ENCODE measurements around the gene CSRP2. TPM values are rescaled to one million over a fixed set of nuclear protein-coding genes. Genes with fewer than 3 reads are reported as not detected.
A peak's percentile ranks its signal among the peaks of the same experiment; 100 is the strongest.

The CSRP2 gene
- total RNA-seq, 2 donors from 2014 or later: 75.0 to 93.5 TPM

DNA sequence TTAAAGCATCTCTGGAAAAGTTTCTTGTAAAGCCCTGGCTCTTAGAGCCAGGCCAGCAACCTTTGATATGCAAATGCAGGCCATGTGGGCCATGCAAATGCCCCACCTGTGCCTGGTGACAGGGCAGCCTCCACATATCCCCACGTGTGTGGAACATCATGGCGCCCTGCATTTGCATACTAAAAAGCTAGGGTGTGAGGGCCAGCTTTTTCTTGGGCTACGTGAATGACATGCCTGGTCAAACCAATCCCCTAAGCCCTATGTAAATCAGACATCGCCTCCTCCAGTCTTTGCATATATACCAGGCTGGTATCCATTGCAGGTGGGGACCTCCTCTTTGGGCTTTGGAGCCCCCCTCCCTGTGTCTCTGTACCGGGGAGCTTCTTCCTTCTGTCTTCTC, 6.4 kb downstream of the CSRP2 start:
- TF ChIP-seq, protein P1, sequence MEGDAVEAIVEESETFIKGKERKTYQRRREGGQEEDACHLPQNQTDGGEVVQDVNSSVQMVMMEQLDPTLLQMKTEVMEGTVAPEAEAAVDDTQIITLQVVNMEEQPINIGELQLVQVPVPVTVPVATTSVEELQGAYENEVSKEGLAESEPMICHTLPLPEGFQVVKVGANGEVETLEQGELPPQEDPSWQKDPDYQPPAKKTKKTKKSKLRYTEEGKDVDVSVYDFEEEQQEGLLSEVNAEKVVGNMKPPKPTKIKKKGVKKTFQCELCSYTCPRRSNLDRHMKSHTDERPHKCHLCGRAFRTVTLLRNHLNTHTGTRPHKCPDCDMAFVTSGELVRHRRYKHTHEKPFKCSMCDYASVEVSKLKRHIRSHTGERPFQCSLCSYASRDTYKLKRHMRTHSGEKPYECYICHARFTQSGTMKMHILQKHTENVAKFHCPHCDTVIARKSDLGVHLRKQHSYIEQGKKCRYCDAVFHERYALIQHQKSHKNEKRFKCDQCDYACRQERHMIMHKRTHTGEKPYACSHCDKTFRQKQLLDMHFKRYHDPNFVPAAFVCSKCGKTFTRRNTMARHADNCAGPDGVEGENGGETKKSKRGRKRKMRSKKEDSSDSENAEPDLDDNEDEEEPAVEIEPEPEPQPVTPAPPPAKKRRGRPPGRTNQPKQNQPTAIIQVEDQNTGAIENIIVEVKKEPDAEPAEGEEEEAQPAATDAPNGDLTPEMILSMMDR (IDR thresholded peaks at IDR 0.05): no peak
- Histone ChIP-seq H3K36me3 (peaks cover 2% of the 10 kb centered on the region), H3K4me3 (no peak overlapping the region), H3K9me3 (no peaks in the 10 kb centered on the region), H3K27ac (no peak overlapping the region), H3K27me3 (replicated peaks; ENCODE audit: insufficient read depth) (no peaks in the 10 kb centered on the region), H3K4me1 (ENCODE audit: control insufficient read depth in 1 of 2, low read depth in 2 of 2) (peaks cover 8 to 79% of the 10 kb centered on the region in 2 donors)
- ATAC-seq (ENCODE audit: insufficient number of reproducible peaks, low FRiP score, low read depth): no peak
- no peak for DNase-seq (ENCODE audit: low spot score)

DNA sequence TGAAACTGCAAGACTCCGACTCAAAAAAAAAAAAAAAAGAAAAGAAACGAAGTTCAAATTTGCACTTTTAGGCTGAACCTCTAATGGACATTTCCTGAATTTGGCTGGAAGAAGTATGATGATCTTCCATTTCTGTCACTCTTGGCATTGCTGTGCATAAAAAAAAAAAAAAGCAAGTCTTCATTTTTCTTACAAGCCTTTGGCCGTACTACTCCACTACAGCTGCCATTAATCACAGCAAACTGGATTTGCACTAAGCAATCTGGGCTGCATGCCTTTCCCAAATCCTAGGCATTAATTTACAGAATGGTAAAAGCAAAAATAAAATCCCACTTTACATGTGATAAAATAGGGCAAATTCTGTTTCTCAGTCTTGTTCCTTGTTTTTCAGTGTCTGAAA, 7.1 kb downstream of the CSRP2 start:
- Histone ChIP-seq H3K27me3 (replicated peaks; ENCODE audit: insufficient read depth) (no peaks in the 10 kb centered on the region), H3K4me1 (ENCODE audit: control insufficient read depth in 1 of 2, low read depth in 2 of 2) (peaks cover 10 to 78% of the 10 kb centered on the region in 2 donors), H3K9me3 (no peaks in the 10 kb centered on the region), H3K4me3 (peak overlapping the region; percentile 4), H3K36me3 (peaks cover 2% of the 10 kb centered on the region), H3K27ac (peak overlapping the region in 1 of 2 donors; percentile 26)
- ATAC-seq (ENCODE audit: insufficient number of reproducible peaks, low FRiP score, low read depth) (no peak), DNase-seq (ENCODE audit: low spot score) (no peak)
- TF ChIP-seq, protein P1 (IDR thresholded peaks at IDR 0.05): no peak

DNA sequence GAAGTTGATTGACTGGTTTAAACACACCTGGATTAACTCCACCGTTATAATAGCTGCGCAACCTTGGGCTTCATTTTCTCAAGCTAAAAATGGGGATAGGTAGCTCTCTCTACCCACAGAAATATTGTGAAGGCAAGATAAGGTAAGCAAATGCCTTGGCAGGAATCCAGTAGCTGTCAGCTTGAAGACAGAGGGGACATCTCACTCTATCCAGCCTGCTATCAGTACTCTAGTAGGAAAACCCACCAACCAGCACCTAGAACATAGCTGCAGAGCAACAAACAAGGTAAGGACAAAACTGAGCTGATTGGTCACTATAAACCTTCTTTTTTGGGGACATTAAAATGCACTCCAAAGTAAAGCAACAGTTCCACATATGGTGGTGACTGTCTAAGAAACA, 7.7 kb downstream of the CSRP2 start:
- H3K27me3 ChIP-seq (replicated peaks; ENCODE audit: insufficient read depth): no peaks in the 10 kb centered on the region

DNA sequence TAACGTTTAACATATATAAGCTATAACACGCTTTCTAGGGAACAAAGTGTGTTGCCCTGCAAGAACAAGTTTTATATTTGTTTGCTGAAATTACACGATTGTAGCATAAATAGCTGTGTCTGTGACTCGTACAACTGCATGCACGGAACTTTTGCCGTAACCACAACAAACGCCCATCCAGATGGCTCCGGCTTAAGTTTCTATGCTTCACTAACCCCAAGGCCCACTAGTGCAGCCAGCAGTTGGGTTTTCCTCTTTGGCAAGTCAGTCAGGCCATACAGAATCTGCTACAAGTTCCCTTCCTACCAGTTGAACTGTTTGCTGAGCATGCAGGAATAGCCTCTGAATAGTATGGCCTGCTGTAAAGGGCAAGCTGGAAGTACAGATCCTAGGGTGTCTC, 12.1 kb downstream of the CSRP2 start:
- H3K36me3 ChIP-seq: peaks cover 8% of the 10 kb centered on the region
- H3K4me3 ChIP-seq: no peak overlapping the region
- peaks cover 27 to 70% of the 10 kb centered on the region in 2 donors for H3K4me1 ChIP-seq (ENCODE audit: control insufficient read depth in 1 of 2, low read depth in 2 of 2)
- ATAC-seq (ENCODE audit: insufficient number of reproducible peaks, low FRiP score, low read depth) (no peak), DNase-seq (ENCODE audit: low spot score) (no peak)
- H3K27me3 ChIP-seq (replicated peaks; ENCODE audit: insufficient read depth): no peaks in the 10 kb centered on the region
- TF ChIP-seq, protein P1 (IDR thresholded peaks at IDR 0.05): no peak
- no peaks in the 10 kb centered on the region for H3K9me3 ChIP-seq
- H3K27ac ChIP-seq: peak overlapping the region; percentile 2 to 44

More for the DNA sequence above, 7.7 kb downstream of the CSRP2 start:
- Histone ChIP-seq H3K4me1 (ENCODE audit: control insufficient read depth in 1 of 2, low read depth in 2 of 2) (peaks cover 17 to 78% of the 10 kb centered on the region in 2 donors), H3K4me3 (no peak overlapping the region), H3K9me3 (no peaks in the 10 kb centered on the region), H3K36me3 (peaks cover 2% of the 10 kb centered on the region), H3K27ac (peak overlapping the region; percentile 13 to 26)
- TF ChIP-seq, protein P1 (IDR thresholded peaks at IDR 0.05): no peak
- ATAC-seq (ENCODE audit: insufficient number of reproducible peaks, low FRiP score, low read depth) (no peak), DNase-seq (ENCODE audit: low spot score) (no peak)

DNA sequence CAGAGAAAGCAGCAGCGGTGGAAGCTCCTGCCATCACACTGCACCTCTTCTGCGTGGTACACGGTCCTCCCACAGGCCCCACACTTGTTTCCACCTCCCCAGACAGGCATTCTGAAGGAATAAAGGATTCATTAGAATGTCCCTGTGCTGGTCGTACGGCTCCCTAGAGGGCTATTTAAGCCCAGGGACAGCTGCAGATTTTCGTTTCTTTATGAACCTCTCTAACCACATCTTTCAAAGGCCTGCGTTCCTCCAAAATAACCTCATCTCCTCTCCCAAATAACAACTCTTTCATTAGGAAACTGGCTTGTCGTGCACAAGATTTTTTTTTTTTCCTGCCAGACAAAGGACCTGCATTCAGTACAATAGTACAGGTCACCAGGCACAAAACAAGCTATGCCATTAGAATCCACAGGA, 12.7 kb downstream of the CSRP2 start:
- no peak for ATAC-seq (ENCODE audit: insufficient number of reproducible peaks, low FRiP score, low read depth)
- DNase-seq (ENCODE audit: low spot score): no peak
- Histone ChIP-seq H3K4me1 (ENCODE audit: control insufficient read depth in 1 of 2, low read depth in 2 of 2) (peaks cover 27 to 65% of the 10 kb centered on the region in 2 donors), H3K4me3 (peak overlapping the region; percentile 24), H3K36me3 (peaks cover 8% of the 10 kb centered on the region), H3K9me3 (no peaks in the 10 kb centered on the region), H3K27ac (peak overlapping the region in 1 of 2 donors; percentile 44), H3K27me3 (replicated peaks; ENCODE audit: insufficient read depth) (no peaks in the 10 kb centered on the region)
- TF ChIP-seq, protein P1 (IDR thresholded peaks at IDR 0.05): no peak
